ENCODE measurements around the gene OR4F15.

Gene OR4F15

GRCh38 chr15:101804941-101805340 is 7.1 kb upstream of the OR4F15 start:
- H3K36me3 ChIP-seq (ENCODE audit: insufficient read depth, low read length): no peaks in the 10 kb centered on the region
- H3K27me3 ChIP-seq (ENCODE audit: control insufficient read depth, insufficient read depth, low read length): no peaks in the 10 kb centered on the region
- H3K9me3 ChIP-seq (replicated peaks; ENCODE audit: low read length): no peaks in the 10 kb centered on the region
- H3K4me2 ChIP-seq (ENCODE audit: low read length): no peak overlapping the region
- H3K4me3 ChIP-seq (ENCODE audit: low read length): no peak overlapping the region
- no peak overlapping the region for H3K9ac ChIP-seq (ENCODE audit: low read depth, low read length)
- H3K4me1 ChIP-seq (ENCODE audit: control insufficient read depth, insufficient read depth, low read length): peaks cover 5% of the 10 kb centered on the region

GRCh38 chr15:101805605-101806345 is 6.2 kb upstream of the OR4F15 start:
- Histone ChIP-seq H3K4me3 (ENCODE audit: low read length) (no peak overlapping the region), H3K36me3 (ENCODE audit: insufficient read depth, low read length) (no peaks in the 10 kb centered on the region), H3K4me1 (ENCODE audit: control insufficient read depth, insufficient read depth, low read length) (peaks cover 5% of the 10 kb centered on the region), H3K27me3 (ENCODE audit: control insufficient read depth, insufficient read depth, low read length) (no peaks in the 10 kb centered on the region), H3K9ac (ENCODE audit: low read depth, low read length) (no peak overlapping the region), H3K4me2 (ENCODE audit: low read length) (no peak overlapping the region), H3K9me3 (replicated peaks; ENCODE audit: low read length) (no peaks in the 10 kb centered on the region)

GRCh38 chr15:101807345-101807945 is 4.6 kb upstream of the OR4F15 start:
- no peaks in the 10 kb centered on the region for H3K36me3 ChIP-seq (ENCODE audit: insufficient read depth, low read length)
- H3K27me3 ChIP-seq (ENCODE audit: control insufficient read depth, insufficient read depth, low read length): no peaks in the 10 kb centered on the region
- H3K4me3 ChIP-seq (ENCODE audit: low read length): no peak overlapping the region
- H3K9ac ChIP-seq (ENCODE audit: low read depth, low read length): no peak overlapping the region
- H3K9me3 ChIP-seq (replicated peaks; ENCODE audit: low read length): no peaks in the 10 kb centered on the region
- peaks cover 5% of the 10 kb centered on the region for H3K4me1 ChIP-seq (ENCODE audit: control insufficient read depth, insufficient read depth, low read length)
- H3K4me2 ChIP-seq (ENCODE audit: low read length): peak overlapping the region; percentile 7

GRCh38 chr15:101808201-101808600 is 3.8 kb upstream of the OR4F15 start:
- Histone ChIP-seq H3K4me3 (ENCODE audit: low read length) (no peak overlapping the region), H3K9me3 (replicated peaks; ENCODE audit: low read length) (no peaks in the 10 kb centered on the region), H3K4me2 (ENCODE audit: low read length) (peak overlapping the region; percentile 7), H3K27me3 (ENCODE audit: control insufficient read depth, insufficient read depth, low read length) (no peaks in the 10 kb centered on the region), H3K9ac (ENCODE audit: low read depth, low read length) (no peak overlapping the region), H3K4me1 (ENCODE audit: control insufficient read depth, insufficient read depth, low read length) (peaks cover 5% of the 10 kb centered on the region), H3K36me3 (ENCODE audit: insufficient read depth, low read length) (no peaks in the 10 kb centered on the region)

- Histone ChIP-seq H3K27me3 (ENCODE audit: control insufficient read depth, insufficient read depth, low read length) (no peaks in the 10 kb centered on the region), H3K4me1 (ENCODE audit: control insufficient read depth, insufficient read depth, low read length) (peaks cover 5% of the 10 kb centered on the region), H3K4me2 (ENCODE audit: low read length) (no peak overlapping the region), H3K4me3 (ENCODE audit: low read length) (no peak overlapping the region), H3K9me3 (replicated peaks; ENCODE audit: low read length) (no peaks in the 10 kb centered on the region), H3K36me3 (ENCODE audit: insufficient read depth, low read length) (no peaks in the 10 kb centered on the region), H3K9ac (ENCODE audit: low read depth, low read length) (no peak overlapping the region)
These were observed 1.5 kb upstream of the OR4F15 start for GRCh38 chr15:101810456-101810855.

- Histone ChIP-seq H3K4me2 (ENCODE audit: low read length) (no peak overlapping the region), H3K4me1 (ENCODE audit: control insufficient read depth, insufficient read depth, low read length) (peaks cover 5% of the 10 kb centered on the region), H3K27me3 (ENCODE audit: control insufficient read depth, insufficient read depth, low read length) (no peaks in the 10 kb centered on the region), H3K9ac (ENCODE audit: low read depth, low read length) (no peak overlapping the region), H3K36me3 (ENCODE audit: insufficient read depth, low read length) (no peaks in the 10 kb centered on the region), H3K9me3 (replicated peaks; ENCODE audit: low read length) (no peaks in the 10 kb centered on the region), H3K4me3 (ENCODE audit: low read length) (no peak overlapping the region)
These were observed 1.1 kb upstream of the OR4F15 start for GRCh38 chr15:101810876-101811275.

- Histone ChIP-seq H3K36me3 (ENCODE audit: insufficient read depth, low read length) (no peaks in the 10 kb centered on the region), H3K4me3 (ENCODE audit: low read length) (no peak overlapping the region), H3K4me2 (ENCODE audit: low read length) (no peak overlapping the region), H3K9ac (ENCODE audit: low read depth, low read length) (no peak overlapping the region), H3K4me1 (ENCODE audit: control insufficient read depth, insufficient read depth, low read length) (no peaks in the 10 kb centered on the region), H3K27me3 (ENCODE audit: control insufficient read depth, insufficient read depth, low read length) (no peaks in the 10 kb centered on the region), H3K9me3 (replicated peaks; ENCODE audit: low read length) (no peaks in the 10 kb centered on the region)
These were observed 2.0 kb downstream of the OR4F15 start for GRCh38 chr15:101813803-101814534.

- H3K4me1 ChIP-seq (ENCODE audit: control insufficient read depth, insufficient read depth, low read length): no peaks in the 10 kb centered on the region
- no peak overlapping the region for H3K4me3 ChIP-seq (ENCODE audit: low read length)
- no peaks in the 10 kb centered on the region for H3K36me3 ChIP-seq (ENCODE audit: insufficient read depth, low read length)
- no peak overlapping the region for H3K4me2 ChIP-seq (ENCODE audit: low read length)
- no peaks in the 10 kb centered on the region for H3K9me3 ChIP-seq (replicated peaks; ENCODE audit: low read length)
- H3K27me3 ChIP-seq (ENCODE audit: control insufficient read depth, insufficient read depth, low read length): no peaks in the 10 kb centered on the region
- no peak overlapping the region for H3K9ac ChIP-seq (ENCODE audit: low read depth, low read length)
These were observed 8.8 kb downstream of the OR4F15 start for GRCh38 chr15:101820781-101821180.

- Histone ChIP-seq H3K4me1 (ENCODE audit: control insufficient read depth, insufficient read depth, low read length) (no peaks in the 10 kb centered on the region), H3K9me3 (replicated peaks; ENCODE audit: low read length) (no peaks in the 10 kb centered on the region), H3K4me3 (ENCODE audit: low read length) (no peak overlapping the region), H3K4me2 (ENCODE audit: low read length) (no peak overlapping the region), H3K36me3 (ENCODE audit: insufficient read depth, low read length) (no peaks in the 10 kb centered on the region), H3K27me3 (ENCODE audit: control insufficient read depth, insufficient read depth, low read length) (no peaks in the 10 kb centered on the region), H3K9ac (ENCODE audit: low read depth, low read length) (no peak overlapping the region)
These were observed 15.3 kb downstream of the OR4F15 start for GRCh38 chr15:101827257-101827656.

GRCh38 chr15:101828774-101829173 is 16.8 kb downstream of the OR4F15 start:
- Histone ChIP-seq H3K27me3 (ENCODE audit: control insufficient read depth, insufficient read depth, low read length) (no peaks in the 10 kb centered on the region), H3K9ac (ENCODE audit: low read depth, low read length) (no peak overlapping the region), H3K4me2 (ENCODE audit: low read length) (no peak overlapping the region), H3K4me3 (ENCODE audit: low read length) (no peak overlapping the region), H3K4me1 (ENCODE audit: control insufficient read depth, insufficient read depth, low read length) (no peaks in the 10 kb centered on the region), H3K36me3 (ENCODE audit: insufficient read depth, low read length) (no peaks in the 10 kb centered on the region), H3K9me3 (replicated peaks; ENCODE audit: low read length) (no peaks in the 10 kb centered on the region)

GRCh38 chr15:101841656-101842055 is 29.7 kb downstream of the OR4F15 start:
- Histone ChIP-seq H3K27me3 (ENCODE audit: control insufficient read depth, insufficient read depth, low read length) (peaks cover 12% of the 10 kb centered on the region), H3K4me2 (ENCODE audit: low read length) (no peak overlapping the region), H3K9me3 (replicated peaks; ENCODE audit: low read length) (no peaks in the 10 kb centered on the region), H3K36me3 (ENCODE audit: insufficient read depth, low read length) (no peaks in the 10 kb centered on the region), H3K9ac (ENCODE audit: low read depth, low read length) (no peak overlapping the region), H3K4me3 (ENCODE audit: low read length) (no peak overlapping the region), H3K4me1 (ENCODE audit: control insufficient read depth, insufficient read depth, low read length) (no peaks in the 10 kb centered on the region)

Data from skeletal muscle satellite cell (primary cell).